Measurements from ENCODE around the gene TMEM95. TPM values are rescaled to one million over a fixed set of nuclear protein-coding genes. Genes with fewer than 3 reads are reported as not detected.
"Not testable (repeated sequence)": the region's sequence is repeated elsewhere in the genome, so short reads cannot be mapped to it uniquely, and the experiment has no call there.

Gene TMEM95
- total RNA-seq, 1 experiment from 2014 or later: not detected

- no peak for DNase-seq
- Mint-ChIP-seq H3K9me3 (ENCODE audit: low read depth, unreplicated experiment) (no peaks in the 10 kb centered on the region), H3K4me1 (ENCODE audit: low read depth, unreplicated experiment) (no peaks in the 10 kb centered on the region), H3K27me3 (ENCODE audit: unreplicated experiment) (peaks cover 13% of the 10 kb centered on the region), H3K27ac (ENCODE audit: unreplicated experiment) (no peak overlapping the region), H3K36me3 (ENCODE audit: insufficient read depth, unreplicated experiment) (no peaks in the 10 kb centered on the region), H3K4me3 (ENCODE audit: low read depth, unreplicated experiment) (no peak overlapping the region)
- no peak for TF ChIP-seq CTCF (IDR thresholded peaks at IDR 0.05; ENCODE audit: unreplicated experiment)
- CTCF ChIA-PET: no interaction called here
- no TSS peak for BruUV-seq (replicated peaks)
- intact Hi-C loops (cut with micrococcal nuclease; ENCODE audit: unreplicated experiment): no loop called here
These were observed 13.1 kb downstream of the TMEM95 start for GRCh38 chr17:7367918-7368598.

GRCh38 chr17:7368599-7368994, 13.6 kb downstream of the TMEM95 start:
- intact Hi-C loops (cut with micrococcal nuclease; ENCODE audit: unreplicated experiment); H3K27ac Mint-ChIP-seq (ENCODE audit: unreplicated experiment); H3K36me3 Mint-ChIP-seq (ENCODE audit: insufficient read depth, unreplicated experiment); CTCF ChIA-PET; H3K4me1 Mint-ChIP-seq (ENCODE audit: low read depth, unreplicated experiment); DNase-seq; H3K9me3 Mint-ChIP-seq (ENCODE audit: low read depth, unreplicated experiment); BruUV-seq (replicated peaks); H3K4me3 Mint-ChIP-seq (ENCODE audit: low read depth, unreplicated experiment): not testable (repeated sequence)
- H3K27me3 Mint-ChIP-seq (ENCODE audit: unreplicated experiment): peaks cover 13% of the 10 kb centered on the region

- no peak for TF ChIP-seq CTCF (IDR thresholded peaks at IDR 0.05; ENCODE audit: unreplicated experiment)
- Mint-ChIP-seq H3K27me3 (ENCODE audit: unreplicated experiment) (peaks cover 13% of the 10 kb centered on the region), H3K9me3 (ENCODE audit: low read depth, unreplicated experiment) (no peaks in the 10 kb centered on the region), H3K4me1 (ENCODE audit: low read depth, unreplicated experiment) (no peaks in the 10 kb centered on the region), H3K36me3 (ENCODE audit: insufficient read depth, unreplicated experiment) (no peaks in the 10 kb centered on the region), H3K4me3 (ENCODE audit: low read depth, unreplicated experiment) (no peak overlapping the region), H3K27ac (ENCODE audit: unreplicated experiment) (no peak overlapping the region)
- DNase-seq: no peak
- CTCF ChIA-PET: interaction anchor here (0.6 to 1.5 kb wide), 2 partner anchors 14 to 185 kb away, joined by 3 to 5 read pairs; no protein-coding TSS in a partner anchor
- intact Hi-C loops (cut with micrococcal nuclease; ENCODE audit: unreplicated experiment): no loop called here
- no TSS peak for BruUV-seq (replicated peaks)
These were observed 14.9 kb downstream of the TMEM95 start for GRCh38 chr17:7369825-7370224.

- no peak for TF ChIP-seq CTCF (IDR thresholded peaks at IDR 0.05; ENCODE audit: unreplicated experiment)
- Mint-ChIP-seq H3K27ac (ENCODE audit: unreplicated experiment) (no peak overlapping the region), H3K27me3 (ENCODE audit: unreplicated experiment) (peaks cover 13% of the 10 kb centered on the region), H3K4me3 (ENCODE audit: low read depth, unreplicated experiment) (no peak overlapping the region), H3K36me3 (ENCODE audit: insufficient read depth, unreplicated experiment) (no peaks in the 10 kb centered on the region), H3K4me1 (ENCODE audit: low read depth, unreplicated experiment) (no peaks in the 10 kb centered on the region), H3K9me3 (ENCODE audit: low read depth, unreplicated experiment) (no peaks in the 10 kb centered on the region)
- intact Hi-C loops (cut with micrococcal nuclease; ENCODE audit: unreplicated experiment): no loop called here
- BruUV-seq (replicated peaks): no TSS peak
- DNase-seq: no peak
- CTCF ChIA-PET: interaction anchor here (1.5 kb wide), 1 partner anchor 15 kb away, joined by 5 read pairs; no protein-coding TSS in a partner anchor
These were observed 15.9 kb downstream of the TMEM95 start for GRCh38 chr17:7370853-7371252.

GRCh38 chr17:7374353-7374752, 19.4 kb downstream of the TMEM95 start:
- Mint-ChIP-seq H3K27me3 (ENCODE audit: unreplicated experiment) (peaks cover 8% of the 10 kb centered on the region), H3K4me3 (ENCODE audit: low read depth, unreplicated experiment) (no peak overlapping the region), H3K36me3 (ENCODE audit: insufficient read depth, unreplicated experiment) (no peaks in the 10 kb centered on the region), H3K4me1 (ENCODE audit: low read depth, unreplicated experiment) (no peaks in the 10 kb centered on the region), H3K9me3 (ENCODE audit: low read depth, unreplicated experiment) (no peaks in the 10 kb centered on the region), H3K27ac (ENCODE audit: unreplicated experiment) (no peak overlapping the region)
- CTCF ChIA-PET: no interaction called here
- no peak for TF ChIP-seq CTCF (IDR thresholded peaks at IDR 0.05; ENCODE audit: unreplicated experiment)
- intact Hi-C loops (cut with micrococcal nuclease; ENCODE audit: unreplicated experiment): no loop called here
- no peak for DNase-seq
- no TSS peak for BruUV-seq (replicated peaks)
